Renal cortex interstitium (tissue), 3 donors: ENCODE data around the gene ACSM2B. TPM values are rescaled to one million over a fixed set of nuclear protein-coding genes. Genes with fewer than 3 reads are reported as not detected.

Source experiments
- polyA plus RNA-seq, 3 donors: library from polyadenylated mRNA; unstranded; fragments of 120-200 nt; gene quantifications; one replicate each; pipeline ENCODE4 v1.2.1, GENCODE V29; 2013; ENCODE audit not compliant: insufficient read length in 3 of 3

ACSM2B gene
- polyA plus RNA-seq, 3 donors, result 50.8 to 107 (median 67.6) TPM

Other genes starting within 250 kb of the ACSM2B start
- 10 to 100 TPM in 1 of 3 donors, 1 to 10 TPM in 2; 1.1 to 11.7 (median 2.9) TPM for gene GP2, start 248.9 kb downstream of the ACSM2B start, polyA plus RNA-seq
- gene UMOD, start 223.7 kb downstream of the ACSM2B start, polyA plus RNA-seq, result 100 to 1,000 TPM in 2 of 3 donors, 10 to 100 TPM in 1; 70.4 to 269 (median 133) TPM
- under 1 TPM in 1 of 3 donors, not detected in 2; 0.11 TPM for gene PDILT, start 171.6 kb downstream of the ACSM2B start, polyA plus RNA-seq
- gene ACSM5, start 166.8 kb downstream of the ACSM2B start, polyA plus RNA-seq, result 1 to 10 TPM; 3.8 to 5.9 (median 5.0) TPM
- gene ACSM2A, start 124.8 kb downstream of the ACSM2B start, polyA plus RNA-seq, result 100 to 1,000 TPM in 1 of 3 donors, 10 to 100 TPM in 2; 58.3 to 132 (median 85.7) TPM
- gene ACSM1, start 121.3 kb upstream of the ACSM2B start, polyA plus RNA-seq, result 1 to 10 TPM in 2 of 3 donors, under 1 TPM in 1; 0.76 to 2.2 (median 1.4) TPM
- 10 to 100 TPM; 71.4 to 79.5 (median 72.6) TPM for gene THUMPD1, start 165.5 kb upstream of the ACSM2B start, polyA plus RNA-seq
- gene ACSM3, start 187.6 kb upstream of the ACSM2B start, polyA plus RNA-seq, result 100 to 1,000 TPM in 2 of 3 donors, 10 to 100 TPM in 1; 97.6 to 119 (median 101) TPM
- 10 to 100 TPM; 28.2 to 36.2 (median 28.9) TPM for gene ERI2, start 230.1 kb upstream of the ACSM2B start, polyA plus RNA-seq
- gene REXO5, start 230.2 kb upstream of the ACSM2B start, polyA plus RNA-seq, result 1 to 10 TPM; 5.2 to 6.6 (median 5.3) TPM